ENCODE results near the gene PERM1. TPM values are rescaled to one million over a fixed set of nuclear protein-coding genes. Genes with fewer than 3 reads are reported as not detected.
A peak's percentile ranks its signal among the peaks of the same experiment; 100 is the strongest.

PERM1 gene
- total and polyA plus RNA-seq, 2 of the 13 experiments (the other 11 are each of a cell fraction or from before 2014, with no cell fraction given): 0.04 to 0.29 TPM

DNA sequence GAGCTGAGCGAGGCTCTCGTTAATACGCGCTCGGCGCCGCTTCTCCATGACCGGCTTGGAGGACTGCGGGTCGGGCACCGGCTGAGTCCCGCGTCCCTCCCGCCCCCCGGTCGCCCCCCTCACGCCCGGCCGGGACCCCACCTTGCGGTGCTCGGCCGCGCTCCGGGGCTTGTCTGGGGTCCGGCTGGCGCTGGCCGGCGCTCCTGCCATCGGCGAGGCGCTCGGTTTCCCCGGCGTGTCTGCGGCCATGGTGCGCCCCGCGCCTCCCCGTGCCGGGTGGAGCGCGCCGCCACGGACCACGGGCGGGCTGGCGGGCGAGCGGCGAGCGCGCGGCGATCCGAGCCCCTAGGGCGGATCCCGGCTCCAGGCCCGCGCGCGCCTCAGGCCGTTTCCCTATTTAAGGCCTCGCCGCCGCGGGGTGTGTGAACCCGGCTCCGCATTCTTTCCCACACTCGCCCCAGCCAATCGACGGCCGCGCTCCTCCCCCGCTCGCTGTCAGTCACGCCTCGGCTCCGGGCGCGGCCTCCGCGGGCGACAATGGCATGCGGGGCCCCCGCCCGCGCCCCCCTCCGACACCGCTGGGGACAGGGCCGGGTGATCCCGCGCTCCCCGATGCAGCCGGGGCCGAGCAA, 17.9 kb upstream of the PERM1 start, which contains the start of gene HES4 (continued):
- TF ChIP-seq ZNF646 (CRISPR knock-in tag; IDR thresholded peaks at IDR 0.05) (no peak), ZNF724P (CRISPR knock-in tag; IDR thresholded peaks at IDR 0.05; ENCODE audit: borderline replicate concordance) (no peak), DR1 (CRISPR knock-in tag; IDR thresholded peaks at IDR 0.05) (peak; percentile 82), PAF1 (CRISPR knock-in tag; IDR thresholded peaks at IDR 0.05) (no peak), KDM2A (CRISPR knock-in tag; IDR thresholded peaks at IDR 0.05; ENCODE audit: borderline replicate concordance, low read depth) (no peak), ZSCAN21 (CRISPR knock-in tag; IDR thresholded peaks at IDR 0.05; ENCODE audit: borderline replicate concordance) (0 out of 2 replicates have a peak, but pooled peaks have one; percentile 15), ZFP36L2 (CRISPR knock-in tag; IDR thresholded peaks at IDR 0.05) (no peak), JUNB (CRISPR knock-in tag; IDR thresholded peaks at IDR 0.05; ENCODE audit: borderline replicate concordance) (no peak), ZBTB1 (CRISPR knock-in tag; IDR thresholded peaks at IDR 0.05; ENCODE audit: borderline replicate concordance) (no peak), KLF12 (CRISPR knock-in tag; IDR thresholded peaks at IDR 0.05; ENCODE audit: borderline replicate concordance) (no peak), SAP130 (CRISPR knock-in tag; IDR thresholded peaks at IDR 0.05; ENCODE audit: low read depth) (0 out of 2 replicates have a peak, but pooled peaks have one; percentile 46)
- TF ChIP-seq, protein P1, sequence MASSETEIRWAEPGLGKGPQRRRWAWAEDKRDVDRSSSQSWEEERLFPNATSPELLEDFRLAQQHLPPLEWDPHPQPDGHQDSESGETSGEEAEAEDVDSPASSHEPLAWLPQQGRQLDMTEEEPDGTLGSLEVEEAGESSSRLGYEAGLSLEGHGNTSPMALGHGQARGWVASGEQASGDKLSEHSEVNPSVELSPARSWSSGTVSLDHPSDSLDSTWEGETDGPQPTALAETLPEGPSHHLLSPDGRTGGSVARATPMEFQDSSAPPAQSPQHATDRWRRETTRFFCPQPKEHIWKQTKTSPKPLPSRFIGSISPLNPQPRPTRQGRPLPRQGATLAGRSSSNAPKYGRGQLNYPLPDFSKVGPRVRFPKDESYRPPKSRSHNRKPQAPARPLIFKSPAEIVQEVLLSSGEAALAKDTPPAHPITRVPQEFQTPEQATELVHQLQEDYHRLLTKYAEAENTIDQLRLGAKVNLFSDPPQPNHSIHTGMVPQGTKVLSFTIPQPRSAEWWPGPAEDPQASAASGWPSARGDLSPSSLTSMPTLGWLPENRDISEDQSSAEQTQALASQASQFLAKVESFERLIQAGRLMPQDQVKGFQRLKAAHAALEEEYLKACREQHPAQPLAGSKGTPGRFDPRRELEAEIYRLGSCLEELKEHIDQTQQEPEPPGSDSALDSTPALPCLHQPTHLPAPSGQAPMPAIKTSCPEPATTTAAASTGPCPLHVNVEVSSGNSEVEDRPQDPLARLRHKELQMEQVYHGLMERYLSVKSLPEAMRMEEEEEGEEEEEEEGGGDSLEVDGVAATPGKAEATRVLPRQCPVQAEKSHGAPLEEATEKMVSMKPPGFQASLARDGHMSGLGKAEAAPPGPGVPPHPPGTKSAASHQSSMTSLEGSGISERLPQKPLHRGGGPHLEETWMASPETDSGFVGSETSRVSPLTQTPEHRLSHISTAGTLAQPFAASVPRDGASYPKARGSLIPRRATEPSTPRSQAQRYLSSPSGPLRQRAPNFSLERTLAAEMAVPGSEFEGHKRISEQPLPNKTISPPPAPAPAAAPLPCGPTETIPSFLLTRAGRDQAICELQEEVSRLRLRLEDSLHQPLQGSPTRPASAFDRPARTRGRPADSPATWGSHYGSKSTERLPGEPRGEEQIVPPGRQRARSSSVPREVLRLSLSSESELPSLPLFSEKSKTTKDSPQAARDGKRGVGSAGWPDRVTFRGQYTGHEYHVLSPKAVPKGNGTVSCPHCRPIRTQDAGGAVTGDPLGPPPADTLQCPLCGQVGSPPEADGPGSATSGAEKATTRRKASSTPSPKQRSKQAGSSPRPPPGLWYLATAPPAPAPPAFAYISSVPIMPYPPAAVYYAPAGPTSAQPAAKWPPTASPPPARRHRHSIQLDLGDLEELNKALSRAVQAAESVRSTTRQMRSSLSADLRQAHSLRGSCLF (CRISPR knock-in tag; IDR thresholded peaks at IDR 0.05; ENCODE audit: borderline replicate concordance): no peak
- TF ChIP-seq, protein P2, sequence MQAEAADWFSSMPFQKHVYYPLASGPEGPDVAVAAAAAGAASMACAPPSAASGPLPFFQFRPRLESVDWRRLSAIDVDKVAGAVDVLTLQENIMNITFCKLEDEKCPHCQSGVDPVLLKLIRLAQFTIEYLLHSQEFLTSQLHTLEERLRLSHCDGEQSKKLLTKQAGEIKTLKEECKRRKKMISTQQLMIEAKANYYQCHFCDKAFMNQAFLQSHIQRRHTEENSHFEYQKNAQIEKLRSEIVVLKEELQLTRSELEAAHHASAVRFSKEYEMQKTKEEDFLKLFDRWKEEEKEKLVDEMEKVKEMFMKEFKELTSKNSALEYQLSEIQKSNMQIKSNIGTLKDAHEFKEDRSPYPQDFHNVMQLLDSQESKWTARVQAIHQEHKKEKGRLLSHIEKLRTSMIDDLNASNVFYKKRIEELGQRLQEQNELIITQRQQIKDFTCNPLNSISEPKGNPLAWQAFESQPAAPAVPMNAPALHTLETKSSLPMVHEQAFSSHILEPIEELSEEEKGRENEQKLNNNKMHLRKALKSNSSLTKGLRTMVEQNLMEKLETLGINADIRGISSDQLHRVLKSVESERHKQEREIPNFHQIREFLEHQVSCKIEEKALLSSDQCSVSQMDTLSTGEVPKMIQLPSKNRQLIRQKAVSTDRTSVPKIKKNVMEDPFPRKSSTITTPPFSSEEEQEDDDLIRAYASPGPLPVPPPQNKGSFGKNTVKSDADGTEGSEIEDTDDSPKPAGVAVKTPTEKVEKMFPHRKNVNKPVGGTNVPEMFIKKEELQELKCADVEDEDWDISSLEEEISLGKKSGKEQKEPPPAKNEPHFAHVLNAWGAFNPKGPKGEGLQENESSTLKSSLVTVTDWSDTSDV (CRISPR knock-in tag; IDR thresholded peaks at IDR 0.05): no peak
- TF ChIP-seq, protein P3, sequence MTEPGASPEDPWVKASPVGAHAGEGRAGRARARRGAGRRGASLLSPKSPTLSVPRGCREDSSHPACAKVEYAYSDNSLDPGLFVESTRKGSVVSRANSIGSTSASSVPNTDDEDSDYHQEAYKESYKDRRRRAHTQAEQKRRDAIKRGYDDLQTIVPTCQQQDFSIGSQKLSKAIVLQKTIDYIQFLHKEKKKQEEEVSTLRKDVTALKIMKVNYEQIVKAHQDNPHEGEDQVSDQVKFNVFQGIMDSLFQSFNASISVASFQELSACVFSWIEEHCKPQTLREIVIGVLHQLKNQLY (CRISPR knock-in tag; IDR thresholded peaks at IDR 0.05): no peak
